SU-DHL-6 (cell line): ENCODE data around the gene GMPPA.

Experiments
- CTCF ChIP-seq: fragments of 200-600 bp; sonication (generic); IDR thresholded peaks from one replicate; pipeline ENCODE4 v1.5.1; 2017; ENCODE audit warnings: antibody characterized with exemption, mild to moderate bottlenecking, low read length, moderate library complexity; ENCODE audit not compliant: insufficient read depth, poor library complexity, severe bottlenecking
- EZH2phosphoT487 ChIP-seq: fragments of 200-600 bp; sonication (generic), shearing (Covaris generic); conservative IDR thresholded peaks from 2 replicates; pipeline ENCODE4 v1.6.1; 2018; ENCODE audit warnings: mild to moderate bottlenecking, antibody characterized with exemption, low read length, moderate library complexity, mixed read lengths

DNA sequence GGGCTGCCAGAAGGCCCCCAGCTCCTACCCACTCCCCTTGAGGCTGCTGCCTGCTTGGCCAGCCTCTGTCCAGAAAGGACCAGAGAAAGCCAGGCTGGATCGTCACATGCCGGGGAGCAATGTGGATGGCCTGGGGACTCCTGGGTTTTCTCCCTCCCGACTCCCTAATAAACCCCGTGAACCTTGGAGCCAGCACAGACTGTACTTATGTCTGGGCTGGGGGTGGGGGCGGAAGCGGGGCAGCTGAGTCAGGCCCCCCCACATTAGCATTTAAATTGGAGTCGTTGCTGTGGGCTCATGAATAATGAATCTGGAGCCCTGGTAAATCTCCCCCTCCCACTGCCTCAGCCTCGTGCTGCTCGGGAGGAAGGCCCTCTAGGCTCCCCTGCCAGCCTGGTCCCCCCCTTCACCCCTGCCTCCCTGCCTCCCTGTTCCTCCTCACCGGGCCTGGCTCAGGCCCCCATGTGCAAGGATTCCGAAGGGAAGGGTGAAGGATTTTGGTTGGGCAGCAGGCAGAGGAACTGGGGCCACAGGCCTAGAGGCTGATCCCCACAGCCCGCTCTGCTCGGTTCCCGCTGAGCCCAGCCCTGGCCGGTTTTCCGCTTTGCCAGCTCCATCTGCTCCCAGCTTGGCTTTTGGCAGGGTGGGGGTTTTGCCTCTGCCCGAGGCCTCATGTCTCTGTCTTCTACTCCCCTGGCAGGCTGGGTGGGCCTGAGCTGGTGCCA lies 8.3 kb downstream of the GMPPA start:
- no peak for TF ChIP-seq CTCF
- no peak for TF ChIP-seq EZH2phosphoT487
